Coronary artery (tissue), 2 donors: ENCODE measurements around the gene TIE1.

Source experiments
- DNase-seq: peaks from one replicate; pipeline ENCODE4 v3.0.0-alpha.2; 2017; ENCODE audit warnings: low spot score
- H3K27ac ChIP-seq, 2 donors: fragments of 200-600 bp; sonication (generic); one replicate each; pipeline ENCODE4 v1.5.1; 2016 to 2019
- H3K4me3 ChIP-seq: fragments of 200-600 bp; sonication (generic); 2 replicates; pipeline ENCODE4 v1.5.1; 2016; ENCODE audit warnings: mild to moderate bottlenecking, moderate library complexity
- TF ChIP-seq, protein P1 (sequence below): fragments of 200-600 bp; sonication (generic); IDR thresholded peaks from one replicate; pipeline ENCODE4 v1.5.1; 2019; ENCODE audit warnings: antibody characterized with exemption

The TIE1 gene

GRCh38 chr1:43348809-43349593 lies 48.2 kb downstream of the TIE1 start:
- DNase-seq, result peak; percentile 89
- Histone ChIP-seq H3K27ac (peak overlapping the region; percentile 76 to 86), H3K4me3 (peak overlapping the region; percentile 76)
- TF ChIP-seq, protein P1, sequence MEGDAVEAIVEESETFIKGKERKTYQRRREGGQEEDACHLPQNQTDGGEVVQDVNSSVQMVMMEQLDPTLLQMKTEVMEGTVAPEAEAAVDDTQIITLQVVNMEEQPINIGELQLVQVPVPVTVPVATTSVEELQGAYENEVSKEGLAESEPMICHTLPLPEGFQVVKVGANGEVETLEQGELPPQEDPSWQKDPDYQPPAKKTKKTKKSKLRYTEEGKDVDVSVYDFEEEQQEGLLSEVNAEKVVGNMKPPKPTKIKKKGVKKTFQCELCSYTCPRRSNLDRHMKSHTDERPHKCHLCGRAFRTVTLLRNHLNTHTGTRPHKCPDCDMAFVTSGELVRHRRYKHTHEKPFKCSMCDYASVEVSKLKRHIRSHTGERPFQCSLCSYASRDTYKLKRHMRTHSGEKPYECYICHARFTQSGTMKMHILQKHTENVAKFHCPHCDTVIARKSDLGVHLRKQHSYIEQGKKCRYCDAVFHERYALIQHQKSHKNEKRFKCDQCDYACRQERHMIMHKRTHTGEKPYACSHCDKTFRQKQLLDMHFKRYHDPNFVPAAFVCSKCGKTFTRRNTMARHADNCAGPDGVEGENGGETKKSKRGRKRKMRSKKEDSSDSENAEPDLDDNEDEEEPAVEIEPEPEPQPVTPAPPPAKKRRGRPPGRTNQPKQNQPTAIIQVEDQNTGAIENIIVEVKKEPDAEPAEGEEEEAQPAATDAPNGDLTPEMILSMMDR, result no peak

DNA sequence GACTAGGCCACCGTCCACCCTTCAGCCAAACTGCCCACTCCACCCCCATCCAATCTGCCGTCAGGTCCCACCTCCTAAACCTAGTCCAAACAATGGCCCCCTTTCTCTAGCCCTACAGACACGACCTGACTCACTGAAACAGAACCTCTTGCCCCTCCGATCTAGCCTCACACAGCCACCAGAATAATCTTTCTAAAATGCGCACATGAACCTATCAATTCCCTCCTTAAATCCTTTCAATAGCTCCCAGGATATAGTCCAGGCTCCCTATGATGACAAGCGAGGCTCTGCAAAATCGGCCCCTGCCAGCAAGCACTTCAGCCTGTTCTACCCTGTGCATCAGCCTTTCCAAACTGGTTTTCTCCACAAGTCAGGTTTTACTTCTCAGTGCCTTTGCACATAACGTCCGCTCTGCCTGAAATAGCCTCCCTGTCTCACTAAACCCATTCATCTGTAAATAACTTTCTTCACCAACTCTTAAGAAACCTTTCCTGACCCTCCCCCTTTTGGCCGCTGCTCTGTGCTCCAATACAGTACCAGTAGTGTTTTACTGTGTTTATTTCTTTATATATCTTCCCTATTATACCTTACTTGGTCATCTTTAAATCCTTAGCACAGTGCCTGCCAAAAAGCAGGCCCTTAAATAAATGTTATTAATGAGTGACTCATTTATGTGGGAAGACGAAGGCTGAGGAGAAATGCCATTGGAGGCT lies 49.0 kb downstream of the TIE1 start:
- H3K27ac ChIP-seq, result peak overlapping the region; percentile 76 to 86
- no peak for DNase-seq
- H3K4me3 ChIP-seq, result peak overlapping the region; percentile 76
- TF ChIP-seq, protein P1, result no peak

- H3K27ac ChIP-seq, result no peak overlapping the region
- DNase-seq, result no peak
- H3K4me3 ChIP-seq, result no peak overlapping the region
- TF ChIP-seq, protein P1, result no peak
These were observed 50.2 kb downstream of the TIE1 start for GRCh38 chr1:43350976-43351375.

DNA sequence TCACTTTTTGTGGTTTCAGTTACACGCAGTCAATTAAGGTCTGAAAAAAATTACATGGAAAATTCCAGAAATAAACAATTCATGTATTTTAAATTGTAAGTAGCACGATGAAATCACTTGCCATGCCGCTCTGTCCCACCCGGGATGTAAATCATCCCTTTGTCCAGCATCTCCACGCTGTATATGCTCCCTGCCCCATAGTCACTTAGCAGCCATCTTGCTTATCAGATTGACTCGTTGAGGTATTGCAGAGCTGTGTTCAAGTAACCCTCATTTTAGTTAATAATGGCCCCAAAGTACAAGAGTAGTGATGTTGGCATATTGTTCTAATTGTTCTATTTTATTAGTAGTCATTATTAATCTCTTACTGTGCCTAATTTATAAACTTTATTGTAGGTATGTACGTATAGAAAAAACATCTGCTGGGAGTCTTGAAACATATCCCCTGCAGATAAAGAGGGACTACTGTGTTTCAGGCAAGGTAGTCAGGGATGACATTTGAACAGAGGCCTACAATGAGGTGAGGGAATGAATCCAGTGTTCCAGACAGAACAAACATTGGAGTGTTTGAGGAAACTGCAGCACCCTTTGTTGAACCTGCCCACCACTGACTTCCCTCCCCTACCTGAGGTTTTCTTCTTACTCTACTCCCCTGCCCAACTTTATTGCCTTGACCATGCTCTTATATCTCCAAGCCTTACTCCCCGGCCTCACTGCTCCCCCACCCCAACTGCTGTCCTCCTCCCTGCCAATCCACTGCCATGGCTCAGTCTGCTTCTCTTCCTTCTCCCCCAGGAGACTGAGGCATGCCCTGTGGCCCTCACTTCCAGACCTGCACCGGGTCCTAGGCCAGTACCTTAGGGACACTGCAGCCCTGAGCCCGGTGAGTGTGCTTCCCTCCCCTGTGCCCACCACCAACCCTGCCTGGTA lies 50.9 kb downstream of the TIE1 start:
- no peak for DNase-seq
- TF ChIP-seq, protein P1, result no peak
- Histone ChIP-seq H3K4me3 (no peak overlapping the region), H3K27ac (no peak overlapping the region)

DNA sequence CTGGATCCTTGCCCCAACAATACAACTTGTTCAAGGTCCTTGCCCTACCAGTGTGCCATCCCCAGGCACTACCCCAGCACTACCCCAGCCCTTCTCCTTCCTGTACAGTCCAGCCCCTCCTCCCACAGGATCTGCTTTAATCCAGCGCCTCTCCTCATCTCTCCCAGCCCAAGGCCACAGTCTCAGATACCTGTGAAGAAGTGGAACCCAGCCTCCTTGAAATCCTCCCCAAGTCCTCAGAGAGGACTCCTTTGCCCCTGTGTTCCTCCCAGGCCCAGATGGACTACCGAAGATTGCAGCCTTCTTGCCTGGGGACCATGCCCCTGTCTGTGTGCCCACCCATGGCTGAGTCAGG lies 51.5 kb downstream of the TIE1 start:
- H3K27ac ChIP-seq, result no peak overlapping the region
- no peak for DNase-seq
- TF ChIP-seq, protein P1, result no peak
- no peak overlapping the region for H3K4me3 ChIP-seq

DNA sequence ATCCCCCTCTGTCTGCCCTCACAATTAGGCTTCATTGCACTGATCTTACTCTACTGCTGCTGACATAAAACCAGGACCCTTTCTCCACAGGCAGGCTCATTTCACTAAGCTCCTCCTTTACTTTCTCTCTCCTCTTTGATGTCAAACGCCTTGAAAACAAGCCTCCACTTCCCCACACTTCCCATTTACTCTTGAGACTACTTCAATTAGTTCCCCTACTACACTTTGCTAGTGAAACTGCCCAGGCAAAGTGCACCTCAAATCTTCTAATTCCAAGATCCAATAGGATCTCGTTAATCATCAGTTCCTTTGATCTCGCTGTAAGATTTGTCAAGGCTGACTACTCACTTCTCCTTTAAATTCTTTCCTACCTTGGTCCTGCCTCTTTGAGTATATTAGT lies 52.1 kb downstream of the TIE1 start:
- H3K4me3 ChIP-seq, result no peak overlapping the region
- no peak for DNase-seq
- TF ChIP-seq, protein P1, result no peak
- no peak overlapping the region for H3K27ac ChIP-seq
